H9 (cell line): ENCODE data around the gene HOXD13. TPM values are rescaled to one million over a fixed set of nuclear protein-coding genes. Genes with fewer than 3 reads are reported as not detected.

Experiments used
- DNase-seq: peaks from one replicate; pipeline ENCODE4 v3.0.0-alpha.2; 2017
- H2AFZ ChIP-seq: one replicate; pipeline ENCODE4 v1.6.1; 2013; ENCODE audit warnings: mild to moderate bottlenecking, low read length, control low read depth, moderate library complexity
- H2AK5ac ChIP-seq: 2 replicates; pipeline ENCODE4 v1.6.1; 2013; ENCODE audit warnings: low read length, control low read depth, mixed read lengths; ENCODE audit not compliant: insufficient read length
- H2BK120ac ChIP-seq: one replicate; pipeline ENCODE4 v1.6.1; 2013; ENCODE audit warnings: low read depth, mild to moderate bottlenecking, low read length, control low read depth, inconsistent platforms; ENCODE audit not compliant: poor library complexity, severe bottlenecking
- H2BK12ac ChIP-seq: 2 replicates; pipeline ENCODE4 v1.6.1; 2013; ENCODE audit warnings: low read length, control low read depth, mixed read lengths, low read depth; ENCODE audit not compliant: insufficient read length
- H2BK15ac ChIP-seq: 2 replicates; pipeline ENCODE4 v1.6.1; 2013; ENCODE audit warnings: low read depth, low read length, control low read depth
- H2BK20ac ChIP-seq: one replicate; pipeline ENCODE4 v1.6.1; 2013; ENCODE audit warnings: low read depth, mild to moderate bottlenecking, low read length, control low read depth, inconsistent platforms; ENCODE audit not compliant: poor library complexity, severe bottlenecking
- H2BK5ac ChIP-seq: 2 replicates; pipeline ENCODE4 v1.6.1; 2013; ENCODE audit warnings: low read length, control low read depth, mixed read lengths; ENCODE audit not compliant: insufficient read length
- H3K14ac ChIP-seq: 2 replicates; pipeline ENCODE4 v1.6.1; 2013; ENCODE audit warnings: low read length, control low read depth; ENCODE audit not compliant: insufficient read depth
- H3K18ac ChIP-seq: 2 replicates; pipeline ENCODE4 v1.6.1; 2013; ENCODE audit warnings: low read depth, mild to moderate bottlenecking, mixed read lengths, low read length, control low read depth; ENCODE audit not compliant: insufficient read length
- H3K23ac ChIP-seq: 2 replicates; pipeline ENCODE4 v1.6.1; 2013; ENCODE audit warnings: low read length, control low read depth, mixed read lengths, low read depth; ENCODE audit not compliant: insufficient read length
- H3K23me2 ChIP-seq: 2 replicates; pipeline ENCODE4 v1.6.1; 2013; ENCODE audit warnings: low read depth, mild to moderate bottlenecking, mixed read lengths, low read length, control low read depth; ENCODE audit not compliant: insufficient read length, poor library complexity, severe bottlenecking
- H3K27ac ChIP-seq: 2 replicates; pipeline ENCODE4 v1.5.1; 2013; ENCODE audit warnings: low read length, control low read depth, mixed read lengths, low read depth; ENCODE audit not compliant: insufficient read length
- H3K27me3 ChIP-seq: 2 replicates; pipeline ENCODE4 v1.6.1; 2013; ENCODE audit warnings: low read length, control low read depth, inconsistent platforms; ENCODE audit not compliant: insufficient read depth
- H3K4ac ChIP-seq: 2 replicates; pipeline ENCODE4 v1.6.1; 2013; ENCODE audit warnings: low read depth, mild to moderate bottlenecking, control low read depth, inconsistent platforms, low read length, moderate library complexity
- H3K4me1 ChIP-seq: 2 replicates; pipeline ENCODE4 v1.6.1; 2013; ENCODE audit warnings: low read length, control low read depth, inconsistent platforms; ENCODE audit not compliant: insufficient read depth
- H3K4me2 ChIP-seq: 2 replicates; pipeline ENCODE4 v1.6.1; 2013; ENCODE audit warnings: low read length, control low read depth, mixed read lengths; ENCODE audit not compliant: insufficient read length, insufficient read depth
- H3K56ac ChIP-seq: 2 replicates; pipeline ENCODE4 v1.6.1; 2013; ENCODE audit warnings: low read depth, mild to moderate bottlenecking, mixed read lengths, low read length, control low read depth; ENCODE audit not compliant: insufficient read length
- H3K79me1 ChIP-seq: 2 replicates; pipeline ENCODE4 v1.6.1; 2013; ENCODE audit warnings: low read depth, mild to moderate bottlenecking, moderate library complexity, low read length, control low read depth, inconsistent platforms; ENCODE audit not compliant: insufficient read depth, poor library complexity, severe bottlenecking
- H3K79me2 ChIP-seq: 2 replicates; pipeline ENCODE4 v1.6.1; 2013; ENCODE audit warnings: low read length, control low read depth, inconsistent platforms; ENCODE audit not compliant: insufficient read depth
- H3K9ac ChIP-seq: 2 replicates; pipeline ENCODE4 v1.6.1; 2013; ENCODE audit warnings: low read length, control low read depth, mixed read lengths; ENCODE audit not compliant: insufficient read length; ENCODE audit errors: extremely low read depth
- H3K9me3 ChIP-seq: one replicate; pipeline ENCODE4 v1.6.1; 2013; ENCODE audit warnings: low read depth, low read length, inconsistent platforms; ENCODE audit not compliant: control insufficient read depth
- H3T11ph ChIP-seq: one replicate; pipeline ENCODE4 v1.6.1; 2013; ENCODE audit warnings: mild to moderate bottlenecking, low read length, control low read depth, inconsistent platforms
- H4K20me1 ChIP-seq: one replicate; pipeline ENCODE4 v1.6.1; 2013; ENCODE audit not compliant: control insufficient read depth, insufficient read length, insufficient read depth
- H4K5ac ChIP-seq: 2 replicates; pipeline ENCODE4 v1.6.1; 2013; ENCODE audit warnings: low read depth, mild to moderate bottlenecking, mixed read lengths, low read length, control low read depth; ENCODE audit not compliant: insufficient read length
- H4K8ac ChIP-seq: replicated peaks from 2 replicates; pipeline ENCODE4 v1.6.1; 2013; ENCODE audit warnings: low read length, control low read depth, mixed read lengths, low read depth; ENCODE audit not compliant: insufficient read length
- H4K91ac ChIP-seq: 2 replicates; pipeline ENCODE4 v1.6.1; 2013; ENCODE audit warnings: low read depth, mild to moderate bottlenecking, moderate library complexity, mixed read lengths, low read length, control low read depth; ENCODE audit not compliant: insufficient read length
- H3K27ac Mint-ChIP-seq, 3 experiments: 2 replicates in 2 of 3; 3 replicates in 1 of 3; pipeline ENCODE4 v1.8.0; 2020 to 2021; ENCODE audit warnings: mixed read lengths in 3 of 3, mild to moderate bottlenecking in 1 of 3, moderate library complexity in 1 of 3
- H3K27me3 Mint-ChIP-seq: 2 replicates; pipeline ENCODE4 v1.8.0; 2021; ENCODE audit warnings: low read depth, mild to moderate bottlenecking, moderate library complexity, mixed read lengths
- H3K36me3 Mint-ChIP-seq, 3 experiments: 2 replicates in 2 of 3; 3 replicates in 1 of 3; pipeline ENCODE4 v1.8.0; 2020 to 2021; ENCODE audit warnings: low read depth in 3 of 3, mixed read lengths in 3 of 3; ENCODE audit not compliant: insufficient read depth in 1 of 3
- H3K4me1 Mint-ChIP-seq, 2 experiments: 2 replicates each; pipeline ENCODE4 v1.8.0; 2020; ENCODE audit warnings: mixed read lengths in 2 of 2
- H3K4me3 Mint-ChIP-seq, 2 experiments: 2 replicates in 1 of 2; 3 replicates in 1 of 2; pipeline ENCODE4 v1.8.0; 2020 to 2021; ENCODE audit warnings: mild to moderate bottlenecking in 2 of 2, mixed read lengths in 2 of 2, moderate library complexity in 1 of 2
- H3K9me3 Mint-ChIP-seq, 2 experiments: 2 replicates in 1 of 2; 3 replicates in 1 of 2; pipeline ENCODE4 v1.8.0; 2020; ENCODE audit warnings: mild to moderate bottlenecking in 2 of 2, mixed read lengths in 2 of 2, moderate library complexity in 1 of 2
- WGBS: extraction: QIAGEN DNeasy Blood & Tissue Kit; methylation state at CpG from one replicate; pipeline ENCODE4 v1.1.7; 2013; ENCODE audit warnings: missing lambda C conversion rate, low lambda C conversion rate, mixed read lengths; ENCODE audit not compliant: insufficient read length; ENCODE audit errors: extremely low coverage; 5-methylcytosine and 5-hydroxymethylcytosine counted together
- total RNA-seq: library from RNA; stranded (reverse); gene quantifications from 2 replicates; pipeline ENCODE4 v1.2.1, GENCODE V29; 2021
- TF ChIP-seq, protein P1 (sequence below): fragments of 200-600 bp; sonication (generic); conservative IDR thresholded peaks from 3 replicates; pipeline ENCODE4 v1.8.0; 2021; ENCODE audit warnings: antibody characterized with exemption, mild to moderate bottlenecking

Gene HOXD13
- total RNA-seq, 1 experiment from 2014 or later = not detected

DNA sequence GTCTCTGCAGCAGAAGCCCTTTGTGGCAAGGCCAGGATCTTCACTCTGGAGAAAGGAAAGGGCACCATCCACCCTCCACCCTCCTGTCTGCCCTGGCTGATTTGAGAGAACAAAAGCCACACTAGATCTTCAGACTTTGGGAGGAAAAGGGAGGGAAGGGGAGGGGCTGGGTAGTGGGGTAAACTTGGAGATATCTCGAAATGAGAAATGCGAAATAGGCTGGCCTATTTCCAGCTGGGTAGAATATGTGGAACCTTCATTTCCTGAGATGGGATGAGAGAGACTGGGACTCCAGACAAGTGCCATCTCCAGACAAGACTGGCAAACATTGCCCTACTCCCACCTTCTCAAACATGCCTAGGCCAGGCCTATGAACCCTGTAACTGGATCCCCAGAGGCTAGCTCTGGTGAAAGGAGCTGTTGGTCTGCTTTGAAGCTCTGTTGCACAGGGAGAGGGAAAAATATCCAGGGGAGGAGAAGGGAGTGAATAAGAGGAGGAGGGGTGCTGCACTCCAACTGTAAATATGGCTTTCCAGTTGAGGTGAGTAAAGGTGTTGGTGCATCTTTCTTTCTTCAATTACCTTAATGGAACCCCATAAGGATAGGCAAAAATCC is 8.8 kb downstream of the HOXD13 start:
- peaks cover 90% of the 10 kb centered on the region for H3K27me3 ChIP-seq

More for the DNA sequence above, 8.8 kb downstream of the HOXD13 start:
- WGBS = no CpG with 5 or more reads among the region's 2 CpGs
- peaks cover 99% of the 10 kb centered on the region for H3K27me3 Mint-ChIP-seq
- no peak overlapping the region for H3K14ac ChIP-seq
- no peak overlapping the region for H3K4me2 ChIP-seq
- H3T11ph ChIP-seq = no peak overlapping the region
- no peak overlapping the region for H2BK5ac ChIP-seq
- H3K56ac ChIP-seq = no peak overlapping the region
- no peaks in the 10 kb centered on the region for H4K20me1 ChIP-seq
- no peaks in the 10 kb centered on the region; a peak in 2 of 7 replicates for H3K36me3 Mint-ChIP-seq
- no peak overlapping the region for H2AK5ac ChIP-seq
- no peak overlapping the region for H3K18ac ChIP-seq
- no peak overlapping the region for H3K27ac ChIP-seq
- no peak overlapping the region for H3K27ac Mint-ChIP-seq
- peaks cover 5 to 23% of the 10 kb centered on the region in 2 experiments for H3K9me3 Mint-ChIP-seq
- H3K23me2 ChIP-seq = peaks cover 5% of the 10 kb centered on the region
- H3K9me3 ChIP-seq = no peaks in the 10 kb centered on the region
- peaks cover 32 to 50% of the 10 kb centered on the region in 2 experiments for H3K4me1 Mint-ChIP-seq
- no peaks in the 10 kb centered on the region for H3K79me1 ChIP-seq
- H2AFZ ChIP-seq = no peak overlapping the region
- no peak overlapping the region for H2BK20ac ChIP-seq
- TF ChIP-seq, protein P1, sequence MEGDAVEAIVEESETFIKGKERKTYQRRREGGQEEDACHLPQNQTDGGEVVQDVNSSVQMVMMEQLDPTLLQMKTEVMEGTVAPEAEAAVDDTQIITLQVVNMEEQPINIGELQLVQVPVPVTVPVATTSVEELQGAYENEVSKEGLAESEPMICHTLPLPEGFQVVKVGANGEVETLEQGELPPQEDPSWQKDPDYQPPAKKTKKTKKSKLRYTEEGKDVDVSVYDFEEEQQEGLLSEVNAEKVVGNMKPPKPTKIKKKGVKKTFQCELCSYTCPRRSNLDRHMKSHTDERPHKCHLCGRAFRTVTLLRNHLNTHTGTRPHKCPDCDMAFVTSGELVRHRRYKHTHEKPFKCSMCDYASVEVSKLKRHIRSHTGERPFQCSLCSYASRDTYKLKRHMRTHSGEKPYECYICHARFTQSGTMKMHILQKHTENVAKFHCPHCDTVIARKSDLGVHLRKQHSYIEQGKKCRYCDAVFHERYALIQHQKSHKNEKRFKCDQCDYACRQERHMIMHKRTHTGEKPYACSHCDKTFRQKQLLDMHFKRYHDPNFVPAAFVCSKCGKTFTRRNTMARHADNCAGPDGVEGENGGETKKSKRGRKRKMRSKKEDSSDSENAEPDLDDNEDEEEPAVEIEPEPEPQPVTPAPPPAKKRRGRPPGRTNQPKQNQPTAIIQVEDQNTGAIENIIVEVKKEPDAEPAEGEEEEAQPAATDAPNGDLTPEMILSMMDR = no peak
- no peak overlapping the region for H2BK15ac ChIP-seq
- H3K79me2 ChIP-seq = no peaks in the 10 kb centered on the region
- no peak overlapping the region for H3K4ac ChIP-seq
- peaks cover 3% of the 10 kb centered on the region; the same call in 1 of the 2 replicates for H3K4me1 ChIP-seq
- no peak overlapping the region for H2BK120ac ChIP-seq
- no peak overlapping the region for H3K4me3 Mint-ChIP-seq
- H4K8ac ChIP-seq = no peak overlapping the region
- H2BK12ac ChIP-seq = no peak overlapping the region
- H3K9ac ChIP-seq = no peak overlapping the region
- DNase-seq = no peak
- no peak overlapping the region for H3K23ac ChIP-seq
- H4K91ac ChIP-seq = no peak overlapping the region
- no peak overlapping the region for H4K5ac ChIP-seq
